Measurements from ENCODE around the gene CD300A.

Gene CD300A

DNA sequence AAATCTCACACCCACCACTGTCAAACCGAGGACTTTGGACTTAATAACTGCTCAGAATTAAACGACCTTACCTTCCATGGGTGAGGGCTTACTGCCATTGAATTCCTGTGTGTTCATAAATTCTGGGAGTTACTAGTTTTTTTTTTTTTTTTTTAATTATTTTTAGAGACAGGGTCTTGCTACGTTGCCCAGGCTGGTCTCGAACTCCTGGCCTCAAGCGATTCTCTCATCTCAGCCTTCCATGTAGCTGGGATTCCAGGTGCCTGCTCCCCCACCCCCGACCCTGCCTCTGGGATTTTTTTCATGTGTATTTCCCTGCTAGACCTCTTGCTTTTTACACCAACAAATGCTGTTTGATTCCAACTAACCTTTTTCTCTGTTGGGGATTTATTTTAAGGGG lies 14.9 kb upstream of the CD300A start:
- Histone ChIP-seq H3K9ac (ENCODE audit: low read length) (no peak overlapping the region), H3K4me1 (ENCODE audit: low read length) (no peaks in the 10 kb centered on the region), H3K27me3 (ENCODE audit: low read depth, low read length) (no peaks in the 10 kb centered on the region), H4K20me1 (ENCODE audit: insufficient read depth, low read length) (no peaks in the 10 kb centered on the region), H3K4me3 (ENCODE audit: low read length) (no peak overlapping the region), H2AFZ (ENCODE audit: low read depth, low read length) (no peak overlapping the region), H3K36me3 (replicated peaks; ENCODE audit: low read depth, low read length) (no peaks in the 10 kb centered on the region), H3K27ac (ENCODE audit: low read length) (no peak overlapping the region), H3K9me3 (ENCODE audit: insufficient read depth, low read length) (no peaks in the 10 kb centered on the region), H3K4me2 (ENCODE audit: low read length) (no peak overlapping the region), H3K79me2 (ENCODE audit: low read length) (no peaks in the 10 kb centered on the region)
- TF ChIP-seq, protein P1, sequence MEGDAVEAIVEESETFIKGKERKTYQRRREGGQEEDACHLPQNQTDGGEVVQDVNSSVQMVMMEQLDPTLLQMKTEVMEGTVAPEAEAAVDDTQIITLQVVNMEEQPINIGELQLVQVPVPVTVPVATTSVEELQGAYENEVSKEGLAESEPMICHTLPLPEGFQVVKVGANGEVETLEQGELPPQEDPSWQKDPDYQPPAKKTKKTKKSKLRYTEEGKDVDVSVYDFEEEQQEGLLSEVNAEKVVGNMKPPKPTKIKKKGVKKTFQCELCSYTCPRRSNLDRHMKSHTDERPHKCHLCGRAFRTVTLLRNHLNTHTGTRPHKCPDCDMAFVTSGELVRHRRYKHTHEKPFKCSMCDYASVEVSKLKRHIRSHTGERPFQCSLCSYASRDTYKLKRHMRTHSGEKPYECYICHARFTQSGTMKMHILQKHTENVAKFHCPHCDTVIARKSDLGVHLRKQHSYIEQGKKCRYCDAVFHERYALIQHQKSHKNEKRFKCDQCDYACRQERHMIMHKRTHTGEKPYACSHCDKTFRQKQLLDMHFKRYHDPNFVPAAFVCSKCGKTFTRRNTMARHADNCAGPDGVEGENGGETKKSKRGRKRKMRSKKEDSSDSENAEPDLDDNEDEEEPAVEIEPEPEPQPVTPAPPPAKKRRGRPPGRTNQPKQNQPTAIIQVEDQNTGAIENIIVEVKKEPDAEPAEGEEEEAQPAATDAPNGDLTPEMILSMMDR (IDR thresholded peaks at IDR 0.05; ENCODE audit: low read depth, low read length): no peak
- no peak for TF ChIP-seq EZH2phosphoT487 (IDR thresholded peaks at IDR 0.05; ENCODE audit: low read depth)

DNA sequence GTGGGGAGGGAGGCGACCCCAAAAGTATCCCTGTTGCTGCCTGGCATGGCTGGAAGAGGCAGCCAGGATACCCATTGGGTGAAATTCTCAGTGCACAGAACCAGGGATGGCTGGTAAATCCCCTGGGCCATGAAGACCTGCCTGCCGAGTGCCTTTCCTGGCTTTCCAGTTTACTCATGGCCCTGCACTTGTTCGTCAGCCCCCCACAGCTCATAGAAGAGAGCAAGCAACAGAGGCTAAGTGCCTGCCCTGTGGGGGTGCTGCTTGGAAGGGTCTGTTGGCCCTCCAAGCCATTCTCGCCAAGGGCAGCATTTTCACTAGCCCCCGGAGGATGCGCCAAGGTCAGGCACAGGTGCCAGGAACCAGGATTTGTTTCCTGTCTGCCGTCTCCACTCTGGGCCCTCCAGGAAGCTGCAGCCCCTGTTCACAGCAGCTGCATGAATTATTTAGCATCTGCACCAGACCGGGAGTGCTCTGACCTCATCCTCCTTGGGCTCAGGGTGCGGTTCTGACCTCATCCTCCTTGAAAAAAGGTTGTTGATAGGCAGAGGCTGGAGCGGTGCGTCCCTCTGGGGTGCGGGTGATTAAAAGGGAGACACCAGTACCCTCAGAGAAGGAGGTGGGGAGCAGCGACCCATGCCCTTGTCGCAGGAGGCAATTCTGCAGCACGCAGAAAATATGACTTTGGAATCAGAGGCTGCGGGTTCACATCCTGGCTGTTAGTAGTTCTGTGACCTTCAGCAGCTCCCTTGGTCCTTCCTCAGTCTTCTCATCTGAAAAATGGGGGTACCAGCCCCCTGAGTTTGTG lies 14.2 kb upstream of the CD300A start:
- Histone ChIP-seq H3K4me1 (ENCODE audit: low read length) (no peaks in the 10 kb centered on the region), H3K9me3 (ENCODE audit: insufficient read depth, low read length) (no peaks in the 10 kb centered on the region), H3K79me2 (ENCODE audit: low read length) (no peaks in the 10 kb centered on the region), H4K20me1 (ENCODE audit: insufficient read depth, low read length) (no peaks in the 10 kb centered on the region), H2AFZ (ENCODE audit: low read depth, low read length) (no peak overlapping the region), H3K4me2 (ENCODE audit: low read length) (no peak overlapping the region), H3K36me3 (replicated peaks; ENCODE audit: low read depth, low read length) (no peaks in the 10 kb centered on the region), H3K27ac (ENCODE audit: low read length) (no peak overlapping the region), H3K27me3 (ENCODE audit: low read depth, low read length) (no peaks in the 10 kb centered on the region), H3K9ac (ENCODE audit: low read length) (no peak overlapping the region), H3K4me3 (ENCODE audit: low read length) (no peak overlapping the region)
- no peak for TF ChIP-seq EZH2phosphoT487 (IDR thresholded peaks at IDR 0.05; ENCODE audit: low read depth)
- TF ChIP-seq, protein P1 (IDR thresholded peaks at IDR 0.05; ENCODE audit: low read depth, low read length): no peak

DNA sequence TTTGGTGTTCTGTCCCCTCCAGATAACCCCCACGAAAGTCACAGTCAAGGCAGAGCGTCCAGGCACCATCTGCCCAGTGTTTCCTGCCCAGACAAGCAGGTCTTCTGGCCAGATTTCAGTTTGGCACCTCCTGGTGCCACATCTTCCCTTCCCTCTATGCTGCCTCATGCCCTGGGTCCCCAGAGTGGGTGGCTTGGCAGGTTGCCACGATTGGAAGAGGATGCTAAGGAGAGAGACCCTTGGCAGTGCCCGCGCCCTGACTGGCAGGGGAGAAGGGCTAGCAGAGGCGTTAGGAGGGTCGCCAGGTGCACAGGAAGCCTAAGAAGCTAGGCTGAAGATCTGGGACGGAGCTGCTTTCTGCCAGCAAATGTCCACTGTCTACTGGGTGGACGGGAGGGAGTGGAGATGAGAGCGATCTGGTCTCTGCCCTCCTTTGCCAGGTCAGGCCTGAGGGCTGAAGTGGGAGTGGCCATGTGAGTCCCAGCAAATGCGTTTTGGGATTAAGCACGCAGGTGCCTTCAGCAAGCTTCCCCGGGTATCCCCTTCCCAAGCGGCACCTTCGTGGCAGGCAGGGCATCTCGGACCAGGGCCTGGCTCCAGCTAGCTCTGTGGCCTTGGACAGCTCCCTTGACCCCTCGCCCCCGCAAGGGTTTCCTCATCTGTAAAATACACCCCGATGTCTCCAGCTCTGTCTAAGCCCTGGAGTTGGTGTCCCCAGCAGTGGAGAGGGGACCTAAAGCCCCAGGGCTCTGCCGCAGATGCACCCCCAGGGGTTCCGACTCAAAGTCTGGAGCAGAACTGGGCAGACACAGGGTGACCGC lies 13.4 kb upstream of the CD300A start:
- no peaks in the 10 kb centered on the region for H3K79me2 ChIP-seq (ENCODE audit: low read length)
- H3K4me1 ChIP-seq (ENCODE audit: low read length): no peaks in the 10 kb centered on the region
- H3K9ac ChIP-seq (ENCODE audit: low read length): no peak overlapping the region
- H3K27me3 ChIP-seq (ENCODE audit: low read depth, low read length): no peaks in the 10 kb centered on the region
- H2AFZ ChIP-seq (ENCODE audit: low read depth, low read length): no peak overlapping the region
- H3K36me3 ChIP-seq (replicated peaks; ENCODE audit: low read depth, low read length): no peaks in the 10 kb centered on the region
- H3K27ac ChIP-seq (ENCODE audit: low read length): no peak overlapping the region
- no peak overlapping the region for H3K4me3 ChIP-seq (ENCODE audit: low read length)
- no peak overlapping the region for H3K4me2 ChIP-seq (ENCODE audit: low read length)
- H4K20me1 ChIP-seq (ENCODE audit: insufficient read depth, low read length): no peaks in the 10 kb centered on the region
- no peak for TF ChIP-seq EZH2phosphoT487 (IDR thresholded peaks at IDR 0.05; ENCODE audit: low read depth)
- TF ChIP-seq, protein P1 (IDR thresholded peaks at IDR 0.05; ENCODE audit: low read depth, low read length): no peak
- H3K9me3 ChIP-seq (ENCODE audit: insufficient read depth, low read length): no peaks in the 10 kb centered on the region

DNA sequence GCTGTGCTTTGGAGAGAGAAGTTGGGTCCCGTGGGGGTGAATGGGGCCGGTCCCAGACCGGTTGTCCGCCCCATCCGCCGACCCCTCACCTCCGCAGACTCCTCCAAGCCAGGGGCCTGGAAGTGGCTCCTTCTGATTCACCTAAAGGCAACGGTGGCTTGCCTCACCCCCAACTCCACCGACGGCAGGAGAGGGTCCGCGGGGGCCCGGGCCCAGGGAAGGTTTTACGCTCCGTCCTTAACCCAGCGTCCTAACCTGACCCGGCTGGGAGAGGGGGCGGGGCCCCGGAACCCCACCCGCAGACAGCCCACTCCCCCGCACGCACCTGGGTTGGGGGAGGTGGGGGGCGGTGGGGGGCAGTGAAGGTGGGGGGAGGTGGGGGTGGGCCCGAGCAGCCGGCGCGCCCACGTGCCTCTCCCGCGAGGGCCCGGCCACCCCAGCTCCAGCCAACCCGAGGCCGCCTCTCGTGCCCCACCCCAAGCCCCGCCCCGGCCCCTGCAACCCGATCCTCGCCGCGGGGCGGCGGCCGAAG lies 12.7 kb upstream of the CD300A start:
- H3K9ac ChIP-seq (ENCODE audit: low read length): no peak overlapping the region
- H3K79me2 ChIP-seq (ENCODE audit: low read length): no peaks in the 10 kb centered on the region
- no peak overlapping the region for H3K27ac ChIP-seq (ENCODE audit: low read length)
- no peaks in the 10 kb centered on the region for H3K27me3 ChIP-seq (ENCODE audit: low read depth, low read length)
- H3K36me3 ChIP-seq (replicated peaks; ENCODE audit: low read depth, low read length): no peaks in the 10 kb centered on the region
- TF ChIP-seq, protein P1 (IDR thresholded peaks at IDR 0.05; ENCODE audit: low read depth, low read length): no peak
- TF ChIP-seq EZH2phosphoT487 (IDR thresholded peaks at IDR 0.05; ENCODE audit: low read depth): no peak
- no peak overlapping the region for H2AFZ ChIP-seq (ENCODE audit: low read depth, low read length)
- no peak overlapping the region for H3K4me3 ChIP-seq (ENCODE audit: low read length)
- no peaks in the 10 kb centered on the region for H4K20me1 ChIP-seq (ENCODE audit: insufficient read depth, low read length)
- H3K9me3 ChIP-seq (ENCODE audit: insufficient read depth, low read length): no peaks in the 10 kb centered on the region
- H3K4me2 ChIP-seq (ENCODE audit: low read length): no peak overlapping the region
- no peaks in the 10 kb centered on the region for H3K4me1 ChIP-seq (ENCODE audit: low read length)
